A204.1 (cell line): Measurements from ENCODE around the gene SMIM24.

Source experiments
- FAIRE-seq: peaks from 2 replicates; lab custom pipeline; 2012; peaks lifted over from hg19 to GRCh38; lab: Jason Lieb, UNC

SMIM24 gene

DNA sequence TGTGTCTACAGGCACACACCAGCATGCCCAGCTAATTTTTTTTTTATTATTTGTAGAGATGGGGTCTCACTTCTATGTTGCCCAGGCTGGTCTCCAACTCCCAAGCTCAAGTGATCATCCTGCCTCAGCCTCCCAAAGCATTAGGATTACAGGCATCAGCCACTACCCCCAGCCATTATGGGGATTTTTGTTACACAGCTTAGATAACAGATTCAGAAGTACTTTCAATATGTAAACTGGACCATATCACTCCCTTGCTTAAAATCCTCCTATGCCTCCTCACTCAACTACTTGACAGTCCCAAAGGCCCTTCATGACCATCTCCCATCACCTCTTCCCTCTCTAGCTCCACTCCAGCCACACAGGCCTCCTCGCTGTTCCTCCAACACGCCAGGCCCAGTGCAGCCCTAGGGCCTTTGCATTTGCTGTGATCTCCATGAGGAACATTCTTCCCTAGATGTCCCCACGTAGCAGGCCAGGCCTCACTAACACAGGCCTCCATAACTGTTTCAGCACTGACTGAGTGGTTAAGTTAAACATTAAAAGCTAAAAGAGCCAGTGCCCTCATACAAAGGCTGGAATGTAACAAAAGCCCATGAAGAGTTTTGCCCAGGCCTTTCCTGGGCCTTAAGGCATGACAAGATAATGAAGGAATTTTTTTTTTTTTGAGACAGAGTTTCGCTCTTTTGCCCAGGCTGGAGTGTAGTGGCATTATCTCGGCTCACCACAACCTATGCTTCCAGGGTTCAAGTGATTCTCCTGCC, 17.6 kb upstream of the SMIM24 start:
- FAIRE-seq = no peak

DNA sequence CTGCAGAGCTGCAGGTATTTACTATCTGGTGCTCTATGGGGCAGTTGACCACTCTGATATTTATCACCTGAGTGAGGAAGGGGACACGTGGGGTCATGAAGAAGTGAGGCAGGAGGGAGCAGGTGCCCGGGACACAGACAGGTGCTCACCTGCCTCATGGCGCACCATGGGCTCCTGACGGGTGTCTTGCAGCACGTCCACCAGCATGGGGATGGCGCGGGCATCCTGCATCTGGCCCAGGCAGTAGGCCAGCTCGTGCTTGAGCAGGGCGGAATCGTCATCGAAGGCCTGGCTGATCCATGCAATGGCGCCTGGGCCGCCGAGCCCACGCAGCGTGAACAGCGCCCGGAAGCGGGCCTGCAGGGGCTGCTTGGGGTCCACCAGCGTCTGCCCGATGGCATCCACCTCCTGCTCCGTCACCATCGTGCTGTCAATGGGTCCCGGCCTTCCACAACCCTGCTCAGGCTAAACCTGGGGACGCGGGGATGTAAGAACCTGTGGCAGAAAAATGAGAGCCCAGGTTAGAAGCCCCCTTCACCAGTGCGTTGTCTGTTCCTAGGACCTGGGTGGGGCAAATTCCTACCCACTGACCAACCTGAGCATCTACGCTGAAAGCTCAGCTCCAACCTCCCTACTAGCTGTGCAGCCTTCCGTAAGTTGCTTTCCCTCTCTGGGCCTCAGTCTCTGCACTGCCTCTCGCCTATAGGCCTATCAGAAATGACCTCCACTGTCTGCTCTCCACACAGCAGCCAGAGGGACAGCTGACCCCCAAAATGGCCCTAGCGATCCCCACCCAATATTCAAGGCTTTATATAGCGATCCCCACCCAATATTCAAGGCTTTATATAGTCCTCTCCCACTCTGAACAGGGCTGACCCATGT, 16.3 kb upstream of the SMIM24 start:
- FAIRE-seq = no peak

DNA sequence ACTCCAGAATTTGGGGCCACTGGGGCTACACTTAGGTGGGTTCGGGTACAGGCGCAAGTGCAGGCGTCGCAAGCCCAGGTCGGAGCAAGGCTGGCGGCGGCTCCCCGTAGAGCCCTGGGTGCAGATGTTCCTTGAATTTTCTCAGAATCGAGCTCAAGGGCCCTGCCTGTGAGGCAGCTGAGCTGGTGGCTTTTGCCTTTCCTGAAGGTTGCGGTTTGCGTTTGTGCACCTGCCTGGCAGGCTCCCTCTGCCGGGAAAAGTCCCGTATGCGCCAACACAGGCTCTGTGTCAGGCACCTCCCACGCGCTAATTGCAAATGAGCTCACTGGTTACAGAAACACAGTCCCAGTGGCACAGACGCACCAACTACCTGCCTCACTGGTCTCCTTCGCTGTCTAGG, 14.2 kb upstream of the SMIM24 start:
- FAIRE-seq = no peak

DNA sequence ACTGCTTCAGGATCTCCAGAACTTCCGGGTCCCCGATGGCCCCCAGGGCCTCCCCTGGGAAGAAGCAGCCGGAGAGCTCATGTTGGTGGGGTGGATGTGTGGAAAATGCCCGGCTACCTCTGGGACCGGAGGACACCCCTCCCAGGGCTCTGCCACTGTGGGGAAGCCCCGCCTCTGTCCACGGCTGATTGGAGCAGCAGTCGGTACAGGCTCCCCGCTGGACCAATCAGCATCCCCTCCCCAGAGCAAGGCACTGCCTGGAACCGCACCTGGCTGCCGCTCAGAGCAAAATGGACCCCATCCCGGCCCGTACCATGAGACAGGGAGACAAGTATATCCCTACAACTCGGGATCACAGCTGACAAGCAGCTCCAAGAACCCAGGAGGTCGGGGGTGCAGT, 13.7 kb upstream of the SMIM24 start:
- FAIRE-seq = no peak

DNA sequence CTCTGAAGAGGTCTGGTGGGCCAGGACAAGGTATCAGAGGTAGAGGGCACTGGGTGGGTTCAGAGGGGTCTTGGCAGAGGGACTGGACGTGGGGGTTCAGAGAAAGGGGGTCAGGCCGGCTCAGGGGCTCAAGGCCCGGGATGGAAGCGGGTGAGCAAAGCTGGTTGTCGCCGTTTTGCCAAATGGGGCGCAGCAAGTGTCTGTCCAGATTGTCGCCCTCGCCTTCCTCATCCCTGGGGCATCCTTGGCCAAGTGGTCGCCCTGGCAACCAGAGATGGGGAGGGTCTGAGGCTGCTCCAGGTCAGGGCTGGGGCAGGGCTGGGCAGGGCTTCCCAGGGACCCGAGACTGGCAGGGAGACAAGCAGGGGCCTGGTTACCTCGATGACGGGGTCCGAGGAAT, 13.3 kb upstream of the SMIM24 start:
- FAIRE-seq = no peak

DNA sequence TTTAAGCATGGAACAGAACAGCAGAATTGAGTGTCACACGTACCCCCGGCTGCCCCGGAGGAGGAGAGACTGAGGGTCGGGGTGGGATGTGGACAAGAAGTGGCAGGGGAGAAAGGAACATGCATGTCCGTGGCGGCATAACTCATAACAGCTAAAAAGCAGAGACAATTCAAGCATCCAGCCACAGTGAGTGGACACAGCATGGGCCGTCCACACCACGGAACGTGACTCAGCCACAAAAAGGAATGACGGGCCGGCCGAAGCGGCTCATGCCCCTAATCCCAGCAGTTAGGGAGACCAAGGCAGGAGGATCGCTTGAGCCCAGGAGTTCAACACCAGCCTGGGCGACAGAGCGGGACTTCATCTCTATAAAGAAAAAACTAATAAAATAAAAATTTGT, 12.6 kb upstream of the SMIM24 start:
- FAIRE-seq = no peak

DNA sequence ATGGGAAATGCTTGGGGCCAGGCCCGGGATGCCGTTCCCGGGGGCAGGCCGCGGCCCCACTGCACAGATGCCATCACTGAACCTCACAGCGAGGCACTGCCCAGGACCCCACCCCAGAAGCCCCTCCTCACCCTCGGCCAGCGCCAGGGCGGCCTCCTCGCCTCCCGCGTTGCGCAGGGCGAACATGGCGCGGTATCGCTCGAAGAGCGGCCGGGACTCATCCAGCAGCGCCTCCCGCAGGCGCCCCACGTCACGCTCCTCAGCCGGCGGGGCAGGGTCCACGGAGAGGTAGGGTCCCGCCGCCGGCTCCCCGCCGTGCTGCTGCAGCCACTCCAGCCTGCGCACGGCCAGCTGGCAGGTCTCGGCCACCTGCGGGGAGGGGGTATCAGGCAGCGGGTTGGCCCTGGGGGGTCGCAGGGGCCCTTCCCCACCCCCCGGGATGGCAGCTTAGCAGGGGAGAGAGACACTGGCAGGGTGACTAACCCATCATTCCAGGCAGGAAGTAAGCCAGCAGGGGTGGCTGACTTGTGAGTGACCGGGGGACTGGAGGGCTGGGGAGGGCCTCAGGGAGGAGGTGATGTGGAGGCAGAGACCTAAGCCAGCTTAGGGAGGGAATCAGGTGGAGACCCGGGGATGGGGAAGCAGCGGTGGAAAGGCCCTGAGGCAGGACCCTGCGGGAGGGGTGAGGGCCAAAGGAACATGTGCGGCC, 12.0 kb upstream of the SMIM24 start:
- FAIRE-seq = no peak

DNA sequence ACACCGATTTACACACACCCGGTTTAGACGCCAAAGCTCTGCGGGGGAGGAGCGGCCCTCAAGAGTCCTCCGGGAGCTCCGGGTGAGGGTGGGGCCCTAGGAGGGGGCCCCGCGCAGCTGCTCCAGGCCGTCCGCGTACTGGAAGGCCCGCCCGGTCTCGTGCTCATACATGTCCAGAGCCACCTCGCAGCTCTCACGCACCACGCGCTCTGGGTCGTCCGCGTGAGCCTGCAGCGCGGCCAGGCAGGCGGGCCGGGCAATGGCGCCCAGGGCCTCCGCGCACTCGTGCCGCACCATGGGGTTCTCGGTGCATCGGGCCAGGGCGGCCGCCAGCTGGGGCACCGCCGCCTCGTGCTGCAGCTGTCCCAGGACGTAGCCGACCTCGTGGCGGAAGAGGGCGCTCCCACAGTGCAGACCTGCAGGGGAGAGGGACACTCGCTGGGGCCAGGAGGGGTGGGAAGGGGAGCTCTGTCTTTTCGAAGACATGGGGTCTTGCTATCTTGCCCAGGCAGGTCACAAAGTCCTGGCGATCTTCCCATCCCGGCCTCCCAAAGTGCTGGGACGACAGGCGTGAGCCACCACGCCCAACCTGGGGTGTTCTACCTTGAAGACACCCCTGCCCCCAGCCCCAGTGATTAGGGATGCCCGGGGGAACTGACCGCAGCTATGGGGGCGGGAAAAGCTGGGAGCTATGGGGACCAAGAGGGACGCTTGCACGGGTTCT, 11.2 kb upstream of the SMIM24 start:
- FAIRE-seq = no peak

DNA sequence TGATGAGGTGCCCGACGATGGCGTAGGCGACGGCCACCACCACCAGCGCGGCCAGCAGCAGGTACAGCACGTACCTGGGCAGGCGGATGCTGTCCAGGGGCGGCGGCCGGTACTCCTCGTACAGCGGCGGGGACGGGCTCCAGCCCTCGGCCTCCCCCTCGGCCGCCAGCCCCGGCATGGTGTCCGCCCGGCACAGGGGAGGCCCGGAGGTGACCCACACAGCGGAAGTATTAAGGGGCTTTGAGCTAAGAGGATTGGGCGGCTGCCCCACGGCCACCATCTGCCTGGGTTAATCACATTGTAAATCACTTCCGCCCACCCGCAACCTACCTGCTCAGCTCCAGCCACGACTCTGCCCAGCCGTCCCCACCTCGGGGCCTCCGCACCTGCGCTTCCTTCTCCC, 2.9 kb upstream of the SMIM24 start, which contains the start of gene SMIM44:
SMIM44 (minus strand) TSS at position 216 of the 403 bp plus-strand sequence; CDS start at position 178, 38 bp downstream.
- FAIRE-seq = no peak

DNA sequence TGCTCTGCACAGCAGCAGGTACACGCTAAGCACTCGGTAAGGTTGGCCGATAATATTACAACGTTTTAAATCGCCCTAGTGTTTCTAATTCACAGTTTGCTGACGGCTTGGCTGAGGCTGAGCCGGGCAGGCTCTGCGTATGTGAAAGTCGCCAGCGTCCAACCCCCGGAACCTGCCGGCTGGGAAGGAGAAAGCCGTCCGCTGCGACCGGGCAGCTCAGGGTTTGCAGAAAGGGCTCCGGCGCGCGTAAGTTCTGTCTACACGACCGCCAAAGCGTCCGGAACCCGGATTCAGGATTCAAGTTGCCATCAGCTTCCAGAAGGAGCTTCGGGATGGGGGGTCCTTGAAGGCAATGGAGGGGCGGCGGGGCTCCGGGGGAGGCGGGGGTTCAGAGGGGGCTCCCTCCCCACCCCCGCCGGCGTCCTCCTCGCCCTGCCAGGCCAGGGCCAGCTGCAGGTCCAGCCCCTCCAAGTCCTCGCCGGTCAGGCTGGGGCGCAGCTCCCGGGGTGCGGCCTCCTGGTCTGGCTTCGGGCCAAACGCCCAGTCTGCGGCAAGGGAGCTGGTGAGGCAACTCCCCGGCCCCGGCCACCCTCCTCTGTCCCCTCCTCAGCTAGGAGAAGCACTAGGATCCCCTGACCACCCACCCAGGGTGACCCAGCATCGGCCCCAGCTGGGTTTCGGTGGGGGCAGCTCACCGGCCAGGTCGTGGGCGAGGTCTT, 2.3 kb upstream of the SMIM24 start:
- no peak for FAIRE-seq

DNA sequence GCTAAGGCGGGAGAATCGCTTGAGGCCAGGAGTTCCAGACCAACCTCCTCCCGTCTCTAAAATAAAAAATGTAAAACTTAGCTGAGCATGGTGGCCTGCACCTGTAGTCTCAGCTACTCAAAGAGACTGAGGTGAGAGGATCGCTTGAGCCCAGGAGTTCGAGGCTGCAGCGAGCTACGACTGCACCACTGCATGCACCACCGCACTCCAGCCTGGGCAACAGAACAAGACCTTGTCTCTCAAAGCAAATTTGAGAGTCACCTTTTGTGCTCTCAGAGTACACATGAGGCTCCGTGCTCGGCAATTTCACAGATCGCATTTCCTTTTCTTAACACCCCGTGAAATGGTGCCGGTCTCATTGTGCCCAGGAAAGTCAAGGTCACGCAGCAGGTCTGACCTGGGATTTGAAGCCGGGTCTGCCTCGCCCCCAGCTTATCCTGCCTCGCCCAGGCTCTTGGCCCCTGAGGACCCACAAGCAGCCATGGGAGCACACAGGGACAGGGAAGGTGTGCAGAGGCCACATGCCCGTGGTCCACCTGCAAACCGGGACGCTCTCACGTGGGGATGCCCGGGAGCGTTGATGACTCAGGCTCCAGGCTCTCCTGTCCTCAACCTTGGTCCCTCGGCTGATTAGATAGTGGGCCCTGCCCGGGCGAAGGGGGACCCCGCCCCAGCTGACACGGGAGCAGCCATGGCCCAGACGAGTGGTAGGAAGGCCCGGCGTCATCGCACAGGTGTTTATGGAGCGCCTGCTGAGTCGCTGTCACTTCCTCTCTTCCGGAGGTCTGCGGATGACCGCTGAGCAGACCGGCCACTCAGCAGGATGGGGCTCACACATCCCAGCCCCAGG, 1.1 kb upstream of the SMIM24 start:
- no peak for FAIRE-seq

DNA sequence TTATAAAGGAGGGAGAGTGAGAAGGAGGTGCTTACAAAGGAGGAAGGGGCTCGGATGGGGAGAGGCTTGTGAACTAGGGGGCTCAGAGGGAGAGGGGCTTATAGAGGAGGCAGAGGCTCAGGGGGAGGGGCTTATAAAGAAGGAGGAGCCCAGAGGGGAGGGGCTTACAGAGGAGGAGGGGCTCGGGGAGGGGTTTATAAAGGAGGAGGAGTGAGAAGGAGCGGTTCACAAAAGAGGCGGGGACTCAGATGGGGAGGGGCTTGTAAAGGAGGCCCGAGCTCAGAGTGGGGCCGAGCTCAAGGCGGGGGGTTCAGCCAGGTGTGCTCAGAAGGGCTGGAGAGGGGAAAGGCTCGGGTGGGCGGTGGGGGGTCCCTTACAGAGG, 500 bp downstream of the SMIM24 start:
- no peak for FAIRE-seq

DNA sequence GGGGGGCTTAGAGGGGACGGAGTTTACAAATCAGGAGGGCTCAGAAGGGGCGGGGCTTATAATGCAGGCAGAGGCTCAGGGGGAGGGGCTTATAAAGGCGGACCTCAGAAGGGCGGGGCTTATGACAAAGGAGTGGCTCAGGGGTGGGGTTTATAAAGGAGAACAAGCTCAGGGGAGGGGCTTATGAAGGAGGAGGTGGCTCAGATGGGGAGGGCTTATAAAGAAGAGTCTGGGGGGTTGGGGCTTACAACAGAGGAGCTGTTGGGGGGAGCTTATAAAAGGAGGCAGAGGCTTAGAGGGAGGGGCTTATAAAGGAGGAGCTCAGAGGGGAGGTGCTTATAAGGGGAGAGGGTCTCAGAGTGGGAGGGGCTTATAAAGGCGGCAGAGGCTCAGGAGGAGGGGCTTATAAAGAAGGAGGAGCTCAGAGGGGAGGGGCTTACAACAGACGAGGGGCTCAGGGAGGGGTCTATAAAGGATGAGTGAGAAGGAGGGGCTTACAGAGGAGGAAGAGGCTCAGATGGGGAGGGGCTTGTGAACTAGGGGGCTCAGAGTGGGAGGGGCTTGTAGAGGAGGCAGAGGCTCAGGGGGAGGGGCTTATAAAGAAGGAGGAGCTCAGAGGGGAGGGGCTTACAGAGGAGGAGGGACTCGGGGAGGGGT, 1.0 kb downstream of the SMIM24 start:
- no peak for FAIRE-seq

DNA sequence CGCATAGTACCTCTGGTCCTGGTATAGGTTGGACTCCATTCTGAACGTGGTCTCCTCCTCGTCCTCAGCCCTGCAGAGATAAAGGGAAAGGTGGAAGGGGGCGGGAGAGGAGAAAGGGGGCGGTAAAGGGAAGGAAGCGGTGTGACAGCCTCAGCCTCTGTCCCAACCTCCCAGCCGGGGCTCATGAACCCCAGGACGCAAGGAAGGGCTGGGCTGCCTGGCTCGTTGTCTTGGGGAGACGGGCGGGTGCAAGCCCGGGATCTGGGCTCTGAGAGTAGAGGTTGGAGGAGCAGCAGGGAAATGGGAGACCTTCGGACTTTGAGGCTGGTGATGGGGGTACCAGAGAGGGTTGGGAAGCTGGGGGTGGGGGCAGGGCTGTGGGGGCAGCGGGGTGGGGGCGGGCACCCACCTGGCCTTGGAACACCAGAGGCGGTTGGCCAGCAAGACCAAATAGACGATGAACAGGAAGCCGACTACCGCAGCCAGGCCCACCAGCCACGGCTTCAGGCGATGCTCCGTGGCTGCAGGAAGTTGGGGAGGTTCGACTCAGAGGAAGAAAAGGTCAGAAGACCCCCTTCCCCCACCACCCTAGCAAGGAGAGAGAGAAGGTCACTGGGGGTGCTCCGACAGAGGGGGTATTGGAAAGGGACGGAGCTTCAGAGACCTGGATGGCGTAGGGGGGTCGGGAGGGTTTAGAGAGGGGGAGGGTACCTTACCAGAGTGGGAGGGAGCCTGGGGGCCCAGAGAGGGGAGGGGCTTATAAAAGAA, 1.7 kb downstream of the SMIM24 start:
- FAIRE-seq = no peak

DNA sequence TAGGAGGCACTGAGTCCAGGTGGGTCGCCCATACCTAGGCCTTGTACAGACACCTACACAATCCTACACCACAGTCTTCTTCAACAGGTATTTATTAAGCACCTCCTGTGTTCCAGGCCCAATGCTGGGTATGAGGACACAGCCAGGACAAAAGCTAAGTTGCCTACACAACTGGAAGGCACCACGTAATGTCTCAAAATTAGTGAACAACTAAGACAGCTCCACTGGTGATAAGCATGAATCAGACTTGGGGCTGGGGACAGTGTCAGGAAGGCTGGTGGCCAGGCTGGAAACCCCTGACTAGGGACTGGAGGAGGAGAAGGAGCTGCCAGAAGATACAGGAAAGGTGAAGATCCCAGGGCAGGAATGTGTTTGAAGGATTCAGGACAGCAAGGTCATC, 2.4 kb downstream of the SMIM24 start:
- FAIRE-seq = no peak

DNA sequence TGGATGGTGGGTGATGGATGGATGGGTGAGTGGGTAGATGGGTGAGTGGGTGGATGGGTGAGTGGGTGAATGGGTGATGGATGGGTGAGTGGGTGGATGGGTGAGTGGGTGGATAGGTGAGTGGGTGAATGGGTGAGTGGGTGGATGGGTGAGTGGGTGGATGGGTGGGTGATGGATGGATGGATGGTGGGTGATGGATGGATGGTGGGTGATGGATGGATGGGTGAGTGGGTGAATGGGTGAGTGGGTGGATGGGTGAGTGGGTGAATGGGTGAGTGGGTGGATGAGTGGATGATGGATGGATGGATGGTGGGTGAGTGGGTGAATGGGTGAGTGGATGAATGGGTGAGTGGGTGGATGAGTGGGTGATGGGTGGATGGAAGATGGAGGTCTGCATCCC, 2.8 kb downstream of the SMIM24 start:
- no peak for FAIRE-seq

DNA sequence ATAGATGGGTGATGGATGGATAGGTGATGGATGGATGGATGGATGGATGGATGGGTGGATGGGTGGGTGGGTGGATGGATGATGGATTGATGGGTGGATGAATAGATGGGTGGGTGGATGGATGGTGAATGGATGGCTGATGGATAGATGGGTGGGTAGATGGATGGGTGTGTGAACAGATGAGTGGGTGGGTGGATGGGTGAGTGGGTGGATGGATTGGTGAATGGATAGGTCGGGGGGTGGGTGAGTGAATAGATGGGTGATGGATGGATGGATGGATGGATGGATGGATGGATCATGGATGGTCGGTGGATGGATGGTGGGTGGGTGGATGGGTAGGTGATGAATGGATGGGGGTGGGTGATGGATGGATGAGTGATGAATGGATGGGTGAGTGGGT, 3.5 kb downstream of the SMIM24 start:
- no peak for FAIRE-seq

DNA sequence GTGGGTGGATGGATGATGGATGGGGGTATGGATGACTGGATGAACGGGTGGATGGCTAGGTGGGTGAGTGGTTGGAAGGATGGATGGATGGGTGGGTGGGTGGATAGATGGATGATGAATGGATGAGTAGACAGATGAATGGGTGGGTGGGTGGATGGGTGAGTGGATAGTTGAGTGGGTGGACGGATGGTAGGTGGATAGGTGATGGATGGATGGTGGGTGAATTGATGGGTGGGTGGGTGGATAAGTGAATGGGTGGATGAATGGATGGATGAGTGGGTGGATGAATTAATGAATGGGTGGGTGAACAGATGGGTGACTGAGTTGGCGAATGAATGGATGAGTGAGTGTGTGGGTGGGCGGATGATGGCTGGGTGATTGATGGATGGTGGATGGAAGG, 4.9 kb downstream of the SMIM24 start:
- FAIRE-seq = no peak

DNA sequence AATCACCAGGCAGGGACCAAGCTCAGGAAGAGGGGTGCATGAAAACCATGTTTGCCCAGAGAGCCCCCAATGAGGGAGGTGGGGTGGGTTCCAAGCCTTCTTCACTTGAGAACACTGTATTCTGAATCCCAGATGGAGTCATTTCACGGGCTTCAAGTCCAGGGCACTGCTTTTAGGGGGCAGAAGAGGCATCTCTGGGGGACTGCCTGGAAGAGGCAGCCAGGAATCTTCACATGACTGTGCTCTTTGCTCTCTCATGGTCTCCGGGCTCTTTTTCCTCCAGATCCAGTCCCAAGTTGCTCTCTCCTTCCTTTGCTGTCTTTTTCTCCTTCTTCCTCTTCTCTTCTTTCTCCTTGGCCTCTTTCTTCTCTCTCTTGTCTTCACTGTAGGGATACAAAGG, 5.7 kb downstream of the SMIM24 start:
- FAIRE-seq = no peak
